Sigmoid colon (tissue), 4 donors: ENCODE measurements around the gene NREP.

Source experiments
- CTCF ChIP-seq, 4 experiments: fragments of 450-650 bp in 3 of 4; fragments of 200-600 bp in 1 of 4; IDR thresholded peaks; one replicate each; pipeline ENCODE4 v1.5.1; 2016 to 2019; ENCODE audit warnings: antibody characterized with exemption in 4 of 4, mild to moderate bottlenecking in 3 of 4, moderate library complexity in 2 of 4
- POLR2A ChIP-seq, 2 donors: fragments of 450-650 bp; IDR thresholded peaks; one replicate each; pipeline ENCODE4 v1.6.1; 2016; ENCODE audit warnings: antibody characterized with exemption in 2 of 2, mild to moderate bottlenecking in 2 of 2, moderate library complexity in 2 of 2
- POLR2AphosphoS5 ChIP-seq, 4 donors: sonication (generic); formaldehyde crosslinking; IDR thresholded peaks; one replicate each; pipeline ENCODE4 v1.6.1; 2017; ENCODE audit warnings: antibody characterized with exemption in 4 of 4

- TF ChIP-seq POLR2AphosphoS5 (IDR thresholded peaks at IDR 0.05), result no peak
- no peak for TF ChIP-seq CTCF (IDR thresholded peaks at IDR 0.05)
- no peak for TF ChIP-seq POLR2A (IDR thresholded peaks at IDR 0.05)
These were observed 25.2 kb upstream of the NREP start for GRCh38 chr5:111782216-111782615.
